Measurements from ENCODE around the gene REG1A. TPM values are rescaled to one million over a fixed set of nuclear protein-coding genes. Genes with fewer than 3 reads are reported as not detected.

The REG1A gene
- total and polyA plus RNA-seq, 9 of the 15 experiments (the other 6 are each of a cell fraction or from before 2014, with no cell fraction given), result 3.1 TPM; not detected in 8

DNA sequence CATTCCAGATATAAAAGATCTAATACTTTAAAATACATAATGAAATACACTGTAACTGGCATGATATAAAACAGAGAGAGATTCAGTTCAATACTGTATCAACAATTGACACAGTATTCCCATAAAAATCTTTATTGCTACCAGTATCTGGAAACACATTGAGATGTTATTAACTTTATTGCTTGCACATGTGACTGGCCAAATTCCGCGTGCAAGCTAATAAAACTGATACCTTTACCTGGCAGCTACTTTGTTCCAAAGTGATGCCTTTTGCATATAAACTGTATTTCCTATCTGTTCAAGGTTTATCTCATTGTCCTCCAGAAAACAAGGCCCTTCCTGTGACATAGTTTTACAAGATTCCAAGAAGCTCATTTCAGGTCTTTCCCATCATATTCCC is 17.1 kb upstream of the REG1A start (continued):
- TF ChIP-seq, protein P1, sequence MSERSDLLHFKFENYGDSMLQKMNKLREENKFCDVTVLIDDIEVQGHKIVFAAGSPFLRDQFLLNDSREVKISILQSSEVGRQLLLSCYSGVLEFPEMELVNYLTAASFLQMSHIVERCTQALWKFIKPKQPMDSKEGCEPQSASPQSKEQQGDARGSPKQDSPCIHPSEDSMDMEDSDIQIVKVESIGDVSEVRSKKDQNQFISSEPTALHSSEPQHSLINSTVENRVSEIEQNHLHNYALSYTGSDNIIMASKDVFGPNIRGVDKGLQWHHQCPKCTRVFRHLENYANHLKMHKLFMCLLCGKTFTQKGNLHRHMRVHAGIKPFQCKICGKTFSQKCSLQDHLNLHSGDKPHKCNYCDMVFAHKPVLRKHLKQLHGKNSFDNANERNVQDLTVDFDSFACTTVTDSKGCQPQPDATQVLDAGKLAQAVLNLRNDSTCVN (CRISPR knock-in tag; IDR thresholded peaks at IDR 0.05), result no peak

DNA sequence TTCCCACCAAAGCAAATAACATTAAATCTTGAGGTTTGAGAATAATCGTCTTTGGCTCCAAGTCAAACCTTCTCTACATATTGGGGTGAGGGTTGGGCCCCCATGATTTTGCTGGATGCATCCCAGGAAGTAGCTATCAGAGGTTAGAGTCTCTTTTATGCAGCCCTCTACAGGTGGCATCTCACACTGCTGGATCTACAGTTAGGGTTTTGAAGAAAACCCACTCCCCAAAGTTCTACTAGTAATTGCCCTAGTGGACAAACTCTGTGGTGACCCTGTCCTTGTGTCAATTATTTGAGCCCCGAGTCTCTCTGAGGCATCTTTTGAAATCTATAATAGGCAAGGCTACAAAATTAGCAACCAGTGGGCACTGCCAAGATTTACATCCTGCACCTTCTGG is 15.0 kb upstream of the REG1A start:
- no peak for TF ChIP-seq NR2C2 (CRISPR knock-in tag; IDR thresholded peaks at IDR 0.05)
- no peak for TF ChIP-seq NR2C2 (tag; IDR thresholded peaks at IDR 0.05)
- TF ChIP-seq TCF7 (IDR thresholded peaks at IDR 0.05; ENCODE audit: borderline replicate concordance), result no peak
- no peak for TF ChIP-seq TFAM (CRISPR knock-in tag; conservative IDR thresholded peaks at IDR 0.05)
- TF ChIP-seq ARHGAP35 (IDR thresholded peaks at IDR 0.05; ENCODE audit: partially characterized antibody), result no peak
- no peak for TF ChIP-seq ZNF436 (CRISPR knock-in tag; IDR thresholded peaks at IDR 0.05)
- TF ChIP-seq ZEB2 (IDR thresholded peaks at IDR 0.05), result no peak
- TF ChIP-seq PTBP1 (IDR thresholded peaks at IDR 0.05; ENCODE audit: low read depth, low read length), result no peak
- no peak for TF ChIP-seq POLR2AphosphoS5 (IDR thresholded peaks at IDR 0.05; ENCODE audit: control insufficient read depth, insufficient read depth, low read depth, low read length)
- no peak for TF ChIP-seq ZNF12 (CRISPR knock-in tag; IDR thresholded peaks at IDR 0.05)
- no peak for TF ChIP-seq ZNF699 (CRISPR knock-in tag; IDR thresholded peaks at IDR 0.05; ENCODE audit: insufficient replicate concordance)
- ATAC-seq (no peak), FAIRE-seq (no peak), DNase-seq (ENCODE audit: extremely low read depth in 1 of 4, low spot score in 3 of 4) (no peak)
- Histone ChIP-seq H3K27ac (ENCODE audit: extremely low read depth, low read depth, low read length) (no peak overlapping the region), H3K36me3 (ENCODE audit: control insufficient read depth, insufficient read depth, low read length) (no peaks in the 10 kb centered on the region), H3K4me2 (ENCODE audit: insufficient read depth, low read length) (no peak overlapping the region), H2AFZ (ENCODE audit: low read depth, low read length) (no peak overlapping the region), H3K4me3 (no peak overlapping the region), H3K9me3 (replicated peaks; ENCODE audit: control insufficient read depth, insufficient read depth, low read depth, low read length) (no peaks in the 10 kb centered on the region), H3K79me2 (ENCODE audit: control insufficient read depth, insufficient read depth, low read length) (no peaks in the 10 kb centered on the region), H4K20me1 (replicated peaks; ENCODE audit: control insufficient read depth, insufficient read depth, low read length) (no peaks in the 10 kb centered on the region), H3K4me1 (replicated peaks in 1 of 2; ENCODE audit: control insufficient read depth in 2 of 2, insufficient read depth in 2 of 2, low read length in 2 of 2) (no peaks in the 10 kb centered on the region), H3K27me3 (ENCODE audit: control insufficient read depth in 2 of 2, insufficient read depth in 2 of 2, low read length in 2 of 2) (no peaks in the 10 kb centered on the region), H3K9ac (ENCODE audit: insufficient read depth in 1 of 2, low read depth in 2 of 2, low read length in 2 of 2) (no peak overlapping the region), H3K9me1 (ENCODE audit: control insufficient read depth, insufficient read depth, low read length) (no peaks in the 10 kb centered on the region)
- WGBS (ENCODE audit: insufficient coverage, low coverage, missing lambda C conversion rate), result 0% methylated on average over 2 of the region's 2 CpGs
- POLR2A ChIA-PET, result no interaction called here
- in situ Hi-C loops (cut with MboI), result no loop called here
- intact Hi-C loops (cut with micrococcal nuclease), result no loop called here
- no TSS peak for BruUV-seq (replicated peaks)
- CTCF ChIA-PET (ENCODE audit: low intra/inter-chr PET ratio), result no interaction called here

Measured in K562 (cell line).